IMR-90 (cell line): ENCODE results near the gene ASPRV1. TPM values are rescaled to one million over a fixed set of nuclear protein-coding genes. Genes with fewer than 3 reads are reported as not detected.

Source experiments
- ATAC-seq: fragments of 200-7000 bp; cut with Tn5 transposase; 2 replicates; pipeline ENCODE4 v1.9.1; 2020; ENCODE audit warnings: low read depth, mild to moderate bottlenecking, moderate library complexity
- BruUV-seq: library from RNA; stranded (reverse); fragments of 400-500 nt; replicated peaks from 2 replicates; lab custom pipeline; 2021; lab: Mats Ljungman, UMichigan
- CTCF ChIA-PET: fragments of 300-600 bp; formaldehyde crosslinking; extraction: SDS; loops from one replicate; lab custom pipeline; 2021; ENCODE audit warnings: antibody characterized with exemption; lab: Yijun Ruan, JAX
- POLR2A ChIA-PET: fragments of 300-600 bp; sonication (Branson Sonifier 250); formaldehyde crosslinking; loops from one replicate; lab custom pipeline; 2022; ENCODE audit warnings: antibody characterized with exemption; ENCODE audit not compliant: unreplicated experiment; lab: Charles Lee
- DNase-seq: peaks from one replicate; pipeline ENCODE4 v3.0.0; 2013
- H2AFZ ChIP-seq: replicated peaks from 2 replicates; pipeline ENCODE3; 2013; ENCODE audit warnings: low read length, mild to moderate bottlenecking; ENCODE audit not compliant: poor library complexity
- H2AK5ac ChIP-seq: 2 replicates; pipeline ENCODE4 v1.6.1; 2013; ENCODE audit warnings: low read depth, low read length, inconsistent platforms
- H2AK9ac ChIP-seq: replicated peaks from 2 replicates; pipeline ENCODE3; 2013; ENCODE audit warnings: mild to moderate bottlenecking, low read depth, low read length, moderate library complexity; ENCODE audit not compliant: poor library complexity
- H2BK120ac ChIP-seq: 2 replicates; pipeline ENCODE4 v1.6.1; 2013; ENCODE audit warnings: low read depth, low read length, inconsistent platforms
- H2BK15ac ChIP-seq: 3 replicates; pipeline ENCODE4 v1.6.1; 2013; ENCODE audit warnings: low read depth, low read length, inconsistent platforms
- H2BK20ac ChIP-seq: 2 replicates; pipeline ENCODE4 v1.6.1; 2013; ENCODE audit warnings: low read depth, mild to moderate bottlenecking, inconsistent platforms, low read length, moderate library complexity
- H2BK5ac ChIP-seq: 2 replicates; pipeline ENCODE4 v1.6.1; 2013; ENCODE audit warnings: mild to moderate bottlenecking, low read depth, low read length, inconsistent platforms; ENCODE audit not compliant: poor library complexity, severe bottlenecking
- H3K14ac ChIP-seq: replicated peaks from 2 replicates; pipeline ENCODE4 v1.6.1; 2013; ENCODE audit warnings: low read depth, low read length, inconsistent platforms
- H3K18ac ChIP-seq: 2 replicates; pipeline ENCODE4 v1.6.1; 2013; ENCODE audit warnings: low read depth, low read length, control low read depth
- H3K23ac ChIP-seq: 2 replicates; pipeline ENCODE4 v1.6.1; 2013; ENCODE audit warnings: low read depth, low read length, inconsistent platforms
- H3K27ac ChIP-seq: 2 replicates; pipeline ENCODE4 v1.5.1; 2013; ENCODE audit warnings: mild to moderate bottlenecking, control low read depth, low read length; ENCODE audit not compliant: insufficient read depth
- H3K27me3 ChIP-seq: 2 replicates; pipeline ENCODE4 v1.6.1; 2013; ENCODE audit warnings: low read length; ENCODE audit not compliant: control insufficient read depth, insufficient read depth
- H3K36me3 ChIP-seq: 2 replicates; pipeline ENCODE4 v1.6.1; 2013; ENCODE audit warnings: low read length, mixed read lengths; ENCODE audit not compliant: control insufficient read depth, insufficient read depth
- H3K4ac ChIP-seq: 2 replicates; pipeline ENCODE4 v1.6.1; 2013; ENCODE audit warnings: low read depth, low read length, inconsistent platforms
- H3K4me1 ChIP-seq: 2 replicates; pipeline ENCODE4 v1.6.1; 2013; ENCODE audit warnings: low read length, mixed read lengths; ENCODE audit not compliant: control insufficient read depth, insufficient read depth
- H3K4me2 ChIP-seq: 2 replicates; pipeline ENCODE4 v1.6.1; 2013; ENCODE audit warnings: low read depth, mild to moderate bottlenecking, control low read depth, low read length, moderate library complexity
- H3K4me3 ChIP-seq: 2 replicates; pipeline ENCODE4 v1.5.1; 2013; ENCODE audit warnings: low read depth, mild to moderate bottlenecking, control low read depth, low read length, moderate library complexity; ENCODE audit not compliant: insufficient read depth
- H3K56ac ChIP-seq: 2 replicates; pipeline ENCODE4 v1.6.1; 2013; ENCODE audit warnings: low read length, inconsistent platforms; ENCODE audit not compliant: insufficient read depth; ENCODE audit errors: extremely low read depth
- H3K79me1 ChIP-seq, 2 experiments: 2 replicates each; pipeline ENCODE4 v1.6.1; 2013; ENCODE audit warnings: low read length in 2 of 2, inconsistent platforms in 1 of 2, low read depth in 1 of 2
- H3K9ac ChIP-seq: 2 replicates; pipeline ENCODE4 v1.6.1; 2013; ENCODE audit warnings: low read depth, low read length, control low read depth
- H3K9me1 ChIP-seq: 2 replicates; pipeline ENCODE4 v1.6.1; 2013; ENCODE audit warnings: low read length, inconsistent platforms; ENCODE audit not compliant: insufficient read depth
- H3K9me3 ChIP-seq: 2 replicates; pipeline ENCODE4 v1.6.1; 2013; ENCODE audit warnings: low read length; ENCODE audit not compliant: control insufficient read depth, insufficient read depth
- H4K20me1 ChIP-seq: 2 replicates; pipeline ENCODE4 v1.6.1; 2013; ENCODE audit warnings: low read length, inconsistent platforms; ENCODE audit not compliant: insufficient read depth
- H4K5ac ChIP-seq: 2 replicates; pipeline ENCODE4 v1.6.1; 2013; ENCODE audit warnings: mild to moderate bottlenecking, low read depth, low read length, control low read depth
- H4K8ac ChIP-seq, 2 experiments: 2 replicates each; pipeline ENCODE4 v1.6.1; 2013; ENCODE audit warnings: low read depth in 2 of 2, low read length in 2 of 2, control low read depth in 1 of 2, inconsistent platforms in 1 of 2
- H4K91ac ChIP-seq: 2 replicates; pipeline ENCODE4 v1.6.1; 2013; ENCODE audit warnings: low read depth, low read length, inconsistent platforms; ENCODE audit not compliant: insufficient read depth
- BHLHE40 ChIP-seq: fragments of 150-350 bp; IDR thresholded peaks from 2 replicates; pipeline ENCODE4 v1.6.1; 2016; ENCODE audit warnings: mild to moderate bottlenecking, low read depth, low read length
- CEBPB ChIP-seq: IDR thresholded peaks from 2 replicates; pipeline ENCODE4 v1.6.1; 2012; ENCODE audit warnings: low read depth, low read length, improper control_type of control experiment
- CHD1 ChIP-seq: IDR thresholded peaks from 2 replicates; pipeline ENCODE4 v1.6.1; 2012; ENCODE audit warnings: low read depth, low read length, improper control_type of control experiment
- ELK1 ChIP-seq: fragments of 150-350 bp; IDR thresholded peaks from 2 replicates; pipeline ENCODE4 v1.6.1; 2016; ENCODE audit warnings: low read depth, mild to moderate bottlenecking, low read length, moderate library complexity, borderline replicate concordance
- FOS ChIP-seq: fragments of 150-350 bp; IDR thresholded peaks from 2 replicates; pipeline ENCODE4 v1.6.1; 2016; ENCODE audit warnings: low read depth, low read length
- MAFK ChIP-seq: IDR thresholded peaks from 2 replicates; pipeline ENCODE4 v1.6.1; 2012; ENCODE audit warnings: low read depth, low read length, improper control_type of control experiment
- MAZ ChIP-seq: IDR thresholded peaks from 2 replicates; pipeline ENCODE4 v1.6.1; 2012; ENCODE audit warnings: low read depth, mild to moderate bottlenecking, low read length, improper control_type of control experiment, moderate library complexity, borderline replicate concordance
- MXI1 ChIP-seq: IDR thresholded peaks from 2 replicates; pipeline ENCODE4 v1.6.1; 2012; ENCODE audit warnings: low read depth, mild to moderate bottlenecking, low read length, moderate library complexity, borderline replicate concordance
- NFE2L2 ChIP-seq: fragments of 150-350 bp; IDR thresholded peaks from 2 replicates; pipeline ENCODE4 v1.6.1; 2016; ENCODE audit warnings: low read depth, mild to moderate bottlenecking, low read length
- POLR2A ChIP-seq: IDR thresholded peaks from 2 replicates; pipeline ENCODE4 v1.6.1; 2012; ENCODE audit warnings: mild to moderate bottlenecking, low read depth, low read length
- RAD21 ChIP-seq: IDR thresholded peaks from 2 replicates; pipeline ENCODE4 v1.6.1; 2012; ENCODE audit warnings: low read length, improper control_type of control experiment
- RCOR1 ChIP-seq: IDR thresholded peaks from 2 replicates; pipeline ENCODE4 v1.6.1; 2012; ENCODE audit warnings: mild to moderate bottlenecking, low read length, improper control_type of control experiment; ENCODE audit not compliant: insufficient replicate concordance
- RFX5 ChIP-seq: IDR thresholded peaks from 2 replicates; pipeline ENCODE4 v1.8.0; 2012; ENCODE audit warnings: low read depth, mild to moderate bottlenecking, low read length, moderate library complexity
- SMC3 ChIP-seq: fragments of 150-350 bp; IDR thresholded peaks from 2 replicates; pipeline ENCODE4 v1.6.1; 2016; ENCODE audit warnings: low read depth, mild to moderate bottlenecking, antibody characterized with exemption, low read length, moderate library complexity
- WGBS, 2 experiments: methylation state at CpG; one replicate each; pipeline versions ENCODE4 v1.1.5 to v1.1.7; 2013; ENCODE audit warnings: missing lambda C conversion rate in 2 of 2; ENCODE audit not compliant: insufficient read length in 1 of 2; ENCODE audit errors: extremely low coverage in 2 of 2; 5-methylcytosine and 5-hydroxymethylcytosine counted together
- dilution Hi-C: fragments of 300-500 bp; cut with HindIII; formaldehyde crosslinking; loops from one replicate; pipeline ENCODE4 v1.14.3; 2018; ENCODE audit warnings: low sequenced_read_pairs; ENCODE audit not compliant: unreplicated experiment
- in situ Hi-C: fragments of 300-500 bp; cut with MboI; formaldehyde crosslinking; loops from 3 replicates; pipeline ENCODE4 v1.14.3; 2019; ENCODE audit warnings: low sequenced_read_pairs, inconsistent platforms, mixed read lengths
- intact Hi-C: fragments of 100-400 bp; cut with micrococcal nuclease; formaldehyde crosslinking; loops from 2 replicates; pipeline ENCODE4 v1.10.0; 2022
- polyA plus RNA-seq, 3 experiments: library from polyadenylated mRNA; depleted of rRNA; stranded (reverse); fragments of >200 nt; gene quantifications; 2 replicates each; pipeline ENCODE4 v1.2.3, GENCODE V29; 2012; ENCODE audit warnings: low replicate concordance in 1 of 3
- total RNA-seq: library from RNA; depleted of rRNA; stranded (reverse); fragments of >200 nt; gene quantifications from 2 replicates; pipeline ENCODE4 v1.2.3, GENCODE V29; 2012
- TF ChIP-seq, protein P1 (sequence below): conservative IDR thresholded peaks from 2 replicates; pipeline ENCODE4 v1.5.1; 2012; ENCODE audit warnings: mild to moderate bottlenecking, low read depth, low read length, improper control_type of control experiment
- TF ChIP-seq, protein P2 (sequence below): fragments of 150-350 bp; IDR thresholded peaks from 2 replicates; pipeline ENCODE4 v1.6.1; 2017; ENCODE audit warnings: mild to moderate bottlenecking, antibody characterized with exemption, low read length, low read depth

The ASPRV1 gene
- total and polyA plus RNA-seq, 2 of the 4 experiments (the other 2 are of a cell fraction), result 0.14 to 0.18 TPM

DNA sequence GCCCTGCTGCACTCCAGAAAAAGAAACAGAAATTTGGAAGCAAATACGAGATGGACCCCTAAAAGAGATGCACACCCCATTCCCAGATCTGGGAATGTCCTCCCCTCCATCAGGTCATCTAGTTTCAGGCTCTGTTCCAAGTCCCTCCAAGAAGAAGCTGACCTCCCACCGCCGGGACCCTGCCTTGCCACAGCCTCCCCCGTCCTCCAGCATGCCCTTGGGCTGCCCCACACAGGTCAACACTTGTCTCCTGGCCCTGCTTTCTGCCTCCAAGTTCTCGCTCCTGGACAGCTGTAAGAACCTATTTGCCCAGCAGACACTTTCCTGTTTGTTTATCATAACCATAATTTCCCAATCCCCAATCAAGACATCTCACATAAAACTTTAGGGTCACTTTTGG, 2.0 kb downstream of the ASPRV1 start:
- no peak overlapping the region for H2BK20ac ChIP-seq
- no peak overlapping the region for H3K27ac ChIP-seq
- H3K36me3 ChIP-seq, result no peaks in the 10 kb centered on the region
- no peak overlapping the region for H3K56ac ChIP-seq
- intact Hi-C loops, result no loop called here
- dilution Hi-C loops, result no loop called here
- peaks cover 3% of the 10 kb centered on the region; the same call in 1 of the 2 replicates for H3K9me1 ChIP-seq
- H2BK15ac ChIP-seq, result no peak overlapping the region
- DNase-seq (no peak), ATAC-seq (no peak)
- H4K91ac ChIP-seq, result no peak overlapping the region
- H2AFZ ChIP-seq, result no peak overlapping the region
- CTCF ChIA-PET, result no interaction called here
- TF ChIP-seq CEBPB (no peak), RCOR1 (no peak), MAZ (no peak), RFX5 (no peak), MXI1 (no peak), FOS (no peak), BHLHE40 (no peak), MAFK (no peak), SMC3 (no peak), NFE2L2 (no peak), CHD1 (no peak), ELK1 (no peak), POLR2A (no peak), RAD21 (no peak)
- TF ChIP-seq, protein P1, sequence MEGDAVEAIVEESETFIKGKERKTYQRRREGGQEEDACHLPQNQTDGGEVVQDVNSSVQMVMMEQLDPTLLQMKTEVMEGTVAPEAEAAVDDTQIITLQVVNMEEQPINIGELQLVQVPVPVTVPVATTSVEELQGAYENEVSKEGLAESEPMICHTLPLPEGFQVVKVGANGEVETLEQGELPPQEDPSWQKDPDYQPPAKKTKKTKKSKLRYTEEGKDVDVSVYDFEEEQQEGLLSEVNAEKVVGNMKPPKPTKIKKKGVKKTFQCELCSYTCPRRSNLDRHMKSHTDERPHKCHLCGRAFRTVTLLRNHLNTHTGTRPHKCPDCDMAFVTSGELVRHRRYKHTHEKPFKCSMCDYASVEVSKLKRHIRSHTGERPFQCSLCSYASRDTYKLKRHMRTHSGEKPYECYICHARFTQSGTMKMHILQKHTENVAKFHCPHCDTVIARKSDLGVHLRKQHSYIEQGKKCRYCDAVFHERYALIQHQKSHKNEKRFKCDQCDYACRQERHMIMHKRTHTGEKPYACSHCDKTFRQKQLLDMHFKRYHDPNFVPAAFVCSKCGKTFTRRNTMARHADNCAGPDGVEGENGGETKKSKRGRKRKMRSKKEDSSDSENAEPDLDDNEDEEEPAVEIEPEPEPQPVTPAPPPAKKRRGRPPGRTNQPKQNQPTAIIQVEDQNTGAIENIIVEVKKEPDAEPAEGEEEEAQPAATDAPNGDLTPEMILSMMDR, result no peak
- TF ChIP-seq, protein P2, sequence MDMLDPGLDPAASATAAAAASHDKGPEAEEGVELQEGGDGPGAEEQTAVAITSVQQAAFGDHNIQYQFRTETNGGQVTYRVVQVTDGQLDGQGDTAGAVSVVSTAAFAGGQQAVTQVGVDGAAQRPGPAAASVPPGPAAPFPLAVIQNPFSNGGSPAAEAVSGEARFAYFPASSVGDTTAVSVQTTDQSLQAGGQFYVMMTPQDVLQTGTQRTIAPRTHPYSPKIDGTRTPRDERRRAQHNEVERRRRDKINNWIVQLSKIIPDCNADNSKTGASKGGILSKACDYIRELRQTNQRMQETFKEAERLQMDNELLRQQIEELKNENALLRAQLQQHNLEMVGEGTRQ, result no peak
- H3K4me3 ChIP-seq, result no peak overlapping the region
- POLR2A ChIA-PET, result no interaction called here
- no peak overlapping the region for H2BK5ac ChIP-seq
- no peak overlapping the region for H3K4me2 ChIP-seq
- no peaks in the 10 kb centered on the region for H4K20me1 ChIP-seq
- BruUV-seq, result no TSS peak
- no peaks in the 10 kb centered on the region for H3K79me1 ChIP-seq
- 62% methylated on average over 4 of the region's 5 CpGs; no CpG with 5 or more reads in 1 of the 2 experiments for WGBS, 2 experiments
- H3K4ac ChIP-seq, result no peak overlapping the region
- peaks cover 38% of the 10 kb centered on the region for H3K27me3 ChIP-seq
- H3K9ac ChIP-seq, result no peak overlapping the region
- no peak overlapping the region for H3K23ac ChIP-seq
- no peak overlapping the region for H4K8ac ChIP-seq
- H2BK120ac ChIP-seq, result no peak overlapping the region
- H3K4me1 ChIP-seq, result no peaks in the 10 kb centered on the region
- no peak overlapping the region for H2AK5ac ChIP-seq
- in situ Hi-C loops, result no loop called here
- H3K9me3 ChIP-seq, result no peaks in the 10 kb centered on the region
- no peak overlapping the region for H3K18ac ChIP-seq
- H2AK9ac ChIP-seq, result no peak overlapping the region
- no peak overlapping the region for H4K5ac ChIP-seq
- no peak overlapping the region for H3K14ac ChIP-seq
